Measurements from ENCODE around the gene ING5.
"Not testable (repeated sequence)": the region's sequence is repeated elsewhere in the genome, so short reads cannot be mapped to it uniquely, and the experiment has no call there.

GRCh38 chr2:241662731-241663130, 39.1 kb upstream of the ING5 start:
- not testable (repeated sequence) for TF ChIP-seq RARB (CRISPR knock-in tag; IDR thresholded peaks at IDR 0.05); ZNF565 (CRISPR knock-in tag; conservative IDR thresholded peaks at IDR 0.05; ENCODE audit: low read depth); ARNTL (CRISPR knock-in tag; IDR thresholded peaks at IDR 0.05; ENCODE audit: borderline replicate concordance, low read depth); ISL1 (CRISPR knock-in tag; IDR thresholded peaks at IDR 0.05); BACH2 (CRISPR knock-in tag; IDR thresholded peaks at IDR 0.05; ENCODE audit: borderline replicate concordance); TOX (CRISPR knock-in tag; IDR thresholded peaks at IDR 0.05; ENCODE audit: borderline replicate concordance); GLIS3 (CRISPR knock-in tag; IDR thresholded peaks at IDR 0.05)
- TF ChIP-seq, protein P1, sequence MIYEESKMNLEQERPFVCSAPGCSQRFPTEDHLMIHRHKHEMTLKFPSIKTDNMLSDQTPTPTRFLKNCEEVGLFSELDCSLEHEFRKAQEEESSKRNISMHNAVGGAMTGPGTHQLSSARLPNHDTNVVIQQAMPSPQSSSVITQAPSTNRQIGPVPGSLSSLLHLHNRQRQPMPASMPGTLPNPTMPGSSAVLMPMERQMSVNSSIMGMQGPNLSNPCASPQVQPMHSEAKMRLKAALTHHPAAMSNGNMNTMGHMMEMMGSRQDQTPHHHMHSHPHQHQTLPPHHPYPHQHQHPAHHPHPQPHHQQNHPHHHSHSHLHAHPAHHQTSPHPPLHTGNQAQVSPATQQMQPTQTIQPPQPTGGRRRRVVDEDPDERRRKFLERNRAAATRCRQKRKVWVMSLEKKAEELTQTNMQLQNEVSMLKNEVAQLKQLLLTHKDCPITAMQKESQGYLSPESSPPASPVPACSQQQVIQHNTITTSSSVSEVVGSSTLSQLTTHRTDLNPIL (CRISPR knock-in tag; IDR thresholded peaks at IDR 0.05; ENCODE audit: low read depth), result not testable (repeated sequence)
- TF ChIP-seq, protein P2, sequence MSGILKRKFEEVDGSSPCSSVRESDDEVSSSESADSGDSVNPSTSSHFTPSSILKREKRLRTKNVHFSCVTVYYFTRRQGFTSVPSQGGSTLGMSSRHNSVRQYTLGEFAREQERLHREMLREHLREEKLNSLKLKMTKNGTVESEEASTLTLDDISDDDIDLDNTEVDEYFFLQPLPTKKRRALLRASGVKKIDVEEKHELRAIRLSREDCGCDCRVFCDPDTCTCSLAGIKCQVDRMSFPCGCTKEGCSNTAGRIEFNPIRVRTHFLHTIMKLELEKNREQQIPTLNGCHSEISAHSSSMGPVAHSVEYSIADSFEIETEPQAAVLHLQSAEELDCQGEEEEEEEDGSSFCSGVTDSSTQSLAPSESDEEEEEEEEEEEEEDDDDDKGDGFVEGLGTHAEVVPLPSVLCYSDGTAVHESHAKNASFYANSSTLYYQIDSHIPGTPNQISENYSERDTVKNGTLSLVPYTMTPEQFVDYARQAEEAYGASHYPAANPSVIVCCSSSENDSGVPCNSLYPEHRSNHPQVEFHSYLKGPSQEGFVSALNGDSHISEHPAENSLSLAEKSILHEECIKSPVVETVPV (CRISPR knock-in tag; IDR thresholded peaks at IDR 0.05), result not testable (repeated sequence)

Measured in SK-N-SH treated with all-trans-retinoic acid at 6 μM for 48 hours (cell line).